GM23338 (cell line): Measurements from ENCODE around the gene UNC93B1. TPM values are rescaled to one million over a fixed set of nuclear protein-coding genes. Genes with fewer than 3 reads are reported as not detected.

Experiments used
- ATAC-seq: fragments of 200-7000 bp; cut with Tn5 transposase; 3 replicates; pipeline ENCODE4 v1.9.1; 2020
- DNase-seq: peaks from one replicate; pipeline ENCODE4 v3.0.0-alpha.2; 2015; ENCODE audit warnings: low spot score
- H2AFZ ChIP-seq: fragments of 200-600 bp; sonication (generic); 2 replicates; pipeline ENCODE4 v1.8.0; 2016; ENCODE audit warnings: antibody characterized with exemption, mild to moderate bottlenecking, moderate library complexity
- H3F3A ChIP-seq: fragments of 200-600 bp; sonication (generic); replicated peaks from 2 replicates; pipeline ENCODE4 v1.8.0; 2017; ENCODE audit warnings: antibody characterized with exemption, mixed run types, low read depth
- H3K27ac ChIP-seq: fragments of 200-600 bp; sonication (generic); 2 replicates; pipeline ENCODE4 v1.6.1; 2016; ENCODE audit warnings: low read depth
- H3K27me3 ChIP-seq: fragments of 200-600 bp; sonication (generic); 2 replicates; pipeline ENCODE4 v1.8.0; 2016; ENCODE audit warnings: mild to moderate bottlenecking, mixed run types, moderate library complexity; ENCODE audit not compliant: insufficient read depth
- H3K36me3 ChIP-seq: fragments of 200-600 bp; sonication (generic); 2 replicates; pipeline ENCODE4 v1.8.0; 2016; ENCODE audit warnings: mild to moderate bottlenecking; ENCODE audit not compliant: insufficient read depth
- H3K4me1 ChIP-seq: fragments of 200-600 bp; sonication (generic); 2 replicates; pipeline ENCODE4 v1.8.0; 2016; ENCODE audit warnings: mild to moderate bottlenecking, moderate library complexity; ENCODE audit not compliant: insufficient read depth
- H3K4me2 ChIP-seq: fragments of 200-600 bp; sonication (generic); 2 replicates; pipeline ENCODE4 v1.7.1; 2017; ENCODE audit warnings: mixed run types
- H3K4me3 ChIP-seq: fragments of 200-600 bp; sonication (generic); 2 replicates; pipeline ENCODE4 v1.6.1; 2016; ENCODE audit warnings: mixed run types
- H3K79me2 ChIP-seq: fragments of 200-600 bp; sonication (generic); replicated peaks from 2 replicates; pipeline ENCODE4 v1.8.0; 2017; ENCODE audit warnings: mild to moderate bottlenecking; ENCODE audit not compliant: insufficient read depth
- H3K9me2 ChIP-seq: fragments of 200-600 bp; sonication (generic); 2 replicates; pipeline ENCODE4 v1.8.0; 2017; ENCODE audit not compliant: insufficient read depth
- H4K20me1 ChIP-seq: fragments of 200-600 bp; sonication (generic); replicated peaks from 2 replicates; pipeline ENCODE4 v1.8.0; 2017; ENCODE audit warnings: mild to moderate bottlenecking; ENCODE audit not compliant: insufficient read depth
- H3K27ac Mint-ChIP-seq: 2 replicates; pipeline ENCODE4 v1.8.0; 2020; ENCODE audit warnings: inconsistent platforms, mild to moderate bottlenecking, moderate library complexity, mixed read lengths
- H3K27me3 Mint-ChIP-seq: 3 replicates; pipeline ENCODE4 v1.8.0; 2022; ENCODE audit warnings: low read depth, mild to moderate bottlenecking, moderate library complexity, mixed read lengths, inconsistent platforms; ENCODE audit not compliant: insufficient read depth, poor library complexity
- H3K36me3 Mint-ChIP-seq: 3 replicates; pipeline ENCODE4 v1.8.0; 2021; ENCODE audit warnings: low read depth, mild to moderate bottlenecking, inconsistent platforms, moderate library complexity, mixed read lengths
- H3K4me1 Mint-ChIP-seq: 3 replicates; pipeline ENCODE4 v1.8.0; 2020; ENCODE audit warnings: mild to moderate bottlenecking, inconsistent platforms, mixed read lengths
- H3K4me3 Mint-ChIP-seq: 3 replicates; pipeline ENCODE4 v1.8.0; 2021; ENCODE audit warnings: moderate library complexity, mild to moderate bottlenecking, inconsistent platforms, mixed read lengths
- H3K9me3 Mint-ChIP-seq: 3 replicates; pipeline ENCODE4 v1.8.0; 2020; ENCODE audit warnings: moderate library complexity, mild to moderate bottlenecking, inconsistent platforms, mixed read lengths
- CREB1 ChIP-seq: fragments of 250-450 bp; sonication (Bioruptor Pico); IDR thresholded peaks from 2 replicates; pipeline ENCODE4 v1.5.0; 2020; ENCODE audit warnings: low read depth, mild to moderate bottlenecking, moderate library complexity
- CTCF ChIP-seq, 2 experiments: fragments of 200-600 bp in 1 of 2; sonication (generic) in 1 of 2; conservative IDR thresholded peaks; 2 replicates each; pipeline versions ENCODE4 v1.5.1 to v1.6.1; 2016 to 2017; ENCODE audit warnings: antibody characterized with exemption in 2 of 2, low read depth in 2 of 2, mild to moderate bottlenecking in 2 of 2, moderate library complexity in 1 of 2
- EZH2 ChIP-seq: fragments of 200-600 bp; sonication (generic); IDR thresholded peaks from one replicate; pipeline ENCODE4 v1.8.0; 2017; ENCODE audit warnings: antibody characterized with exemption, mild to moderate bottlenecking, low read depth; ENCODE audit not compliant: unreplicated experiment
- EZH2phosphoT487 ChIP-seq: fragments of 200-600 bp; sonication (generic); IDR thresholded peaks from one replicate; pipeline ENCODE4 v1.8.1; 2018; ENCODE audit warnings: antibody characterized with exemption; ENCODE audit not compliant: unreplicated experiment
- JUNB ChIP-seq: IDR thresholded peaks from one replicate; pipeline ENCODE4 v1.6.1; 2016; ENCODE audit warnings: antibody characterized with exemption; ENCODE audit not compliant: unreplicated experiment
- NANOG ChIP-seq: IDR thresholded peaks from 2 replicates; pipeline ENCODE4 v1.6.1; 2016; ENCODE audit warnings: antibody characterized with exemption, borderline replicate concordance
- REST ChIP-seq: IDR thresholded peaks from one replicate; pipeline ENCODE4 v1.6.1; 2018; ENCODE audit warnings: antibody characterized with exemption; ENCODE audit not compliant: unreplicated experiment
- STAT1 ChIP-seq: IDR thresholded peaks from one replicate; pipeline ENCODE4 v1.6.1; 2016; ENCODE audit warnings: antibody characterized with exemption; ENCODE audit not compliant: unreplicated experiment
- ZNF114 ChIP-seq: fragments of 250-450 bp; sonication (Bioruptor Pico); IDR thresholded peaks from 2 replicates; pipeline ENCODE4 v1.5.0; 2020; ENCODE audit warnings: mild to moderate bottlenecking, moderate library complexity
- ZNF331 ChIP-seq: fragments of 250-450 bp; sonication (Bioruptor Pico); IDR thresholded peaks from 2 replicates; pipeline ENCODE4 v1.5.0; 2020; ENCODE audit warnings: low read depth, mild to moderate bottlenecking, moderate library complexity
- polyA plus RNA-seq: library from polyadenylated mRNA; unstranded; fragments of >200 nt; fragmentation: Nextera tagmentation; extraction: Ambion mirVana; gene quantifications from 2 replicates; pipeline ENCODE4 v1.2.1, GENCODE V29; 2016
- total RNA-seq: library from RNA; depleted of rRNA; stranded (reverse); fragments of >200 nt; shearing (Covaris generic); gene quantifications from 2 replicates; pipeline ENCODE4 v1.2.3, GENCODE V29; 2014
- TF ChIP-seq, protein P1 (sequence below): fragments of 250-450 bp; sonication (Bioruptor Pico); IDR thresholded peaks from 2 replicates; pipeline ENCODE4 v1.5.0; 2020; ENCODE audit warnings: mild to moderate bottlenecking, moderate library complexity

The UNC93B1 gene
- total and polyA plus RNA-seq, 2 experiments from 2014 or later = 16.2 to 34.4 TPM

DNA sequence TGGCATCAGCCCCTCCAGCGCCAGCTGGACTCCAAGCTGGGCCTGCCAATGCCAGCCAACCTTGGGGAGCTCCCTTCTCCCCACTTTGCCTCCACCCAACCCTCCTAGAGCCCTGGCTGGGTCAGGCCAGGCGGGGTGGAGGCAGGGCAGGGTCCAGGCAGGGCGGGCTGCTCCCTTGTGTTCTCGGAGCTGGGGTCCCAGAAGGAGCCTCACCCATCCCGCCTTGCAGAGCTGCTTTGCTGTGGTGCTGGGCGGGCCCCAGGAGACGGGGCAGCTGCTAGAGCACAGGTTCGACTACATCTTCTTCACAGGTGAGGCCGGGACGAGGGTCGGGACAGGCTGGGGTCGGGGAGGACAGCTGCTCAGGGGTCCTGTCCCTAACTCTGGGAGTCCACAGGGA, 15.6 kb upstream of the UNC93B1 start:
- H3K27ac Mint-ChIP-seq = no peak overlapping the region
- H3K27me3 Mint-ChIP-seq = peaks cover 14% of the 10 kb centered on the region
- no peak overlapping the region for H3K4me3 Mint-ChIP-seq
- DNase-seq (no peak), ATAC-seq (no peak)
- H3K4me1 Mint-ChIP-seq = peaks cover 11% of the 10 kb centered on the region
- H3K79me2 ChIP-seq = no peaks in the 10 kb centered on the region
- H3K36me3 ChIP-seq = no peaks in the 10 kb centered on the region
- H3K27ac ChIP-seq = no peak overlapping the region
- H3K4me2 ChIP-seq = no peak overlapping the region
- no peaks in the 10 kb centered on the region for H3K9me3 Mint-ChIP-seq
- H3K27me3 ChIP-seq = no peaks in the 10 kb centered on the region
- H2AFZ ChIP-seq = no peak overlapping the region
- no peaks in the 10 kb centered on the region for H3K9me2 ChIP-seq
- H4K20me1 ChIP-seq = no peaks in the 10 kb centered on the region
- no peak overlapping the region for H3K4me3 ChIP-seq
- no peaks in the 10 kb centered on the region for H3F3A ChIP-seq
- TF ChIP-seq NANOG (no peak), ZNF114 (CRISPR knock-in tag) (no peak)
- no peaks in the 10 kb centered on the region for H3K4me1 ChIP-seq
- H3K36me3 Mint-ChIP-seq = no peaks in the 10 kb centered on the region

DNA sequence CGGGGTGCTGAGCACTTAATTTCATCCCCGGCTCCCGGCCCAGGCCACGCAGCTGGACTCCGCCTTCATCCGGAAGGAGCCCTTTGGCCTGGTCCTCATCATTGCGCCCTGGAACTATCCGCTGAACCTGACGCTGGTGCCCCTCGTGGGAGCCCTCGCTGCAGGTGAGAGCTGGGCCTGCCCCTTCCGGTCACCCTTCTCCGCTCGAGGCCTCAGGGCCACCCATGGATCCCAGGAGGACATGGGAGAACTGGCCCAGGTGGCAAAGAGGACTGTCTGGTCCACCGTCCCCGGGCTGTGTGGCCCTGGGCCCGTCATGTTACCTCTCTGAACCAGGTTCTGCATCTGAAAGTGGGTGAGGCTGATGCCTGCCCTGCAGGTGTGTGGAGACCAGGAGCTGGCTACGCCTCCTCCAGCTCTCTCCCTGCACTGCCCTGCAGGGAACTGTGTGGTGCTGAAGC, 14.9 kb upstream of the UNC93B1 start:
- H3K4me1 ChIP-seq = no peaks in the 10 kb centered on the region
- H3K27ac ChIP-seq = no peak overlapping the region
- no peak overlapping the region for H2AFZ ChIP-seq
- ATAC-seq = no peak
- H3K4me2 ChIP-seq = no peak overlapping the region
- Mint-ChIP-seq H3K27me3 (peaks cover 14% of the 10 kb centered on the region), H3K27ac (no peak overlapping the region), H3K9me3 (no peaks in the 10 kb centered on the region), H3K4me1 (peaks cover 11% of the 10 kb centered on the region), H3K36me3 (no peaks in the 10 kb centered on the region), H3K4me3 (no peak overlapping the region)
- H4K20me1 ChIP-seq = no peaks in the 10 kb centered on the region
- H3K9me2 ChIP-seq = no peaks in the 10 kb centered on the region
- no peaks in the 10 kb centered on the region for H3K36me3 ChIP-seq
- no peaks in the 10 kb centered on the region for H3F3A ChIP-seq
- no peaks in the 10 kb centered on the region for H3K27me3 ChIP-seq
- no peak overlapping the region for H3K4me3 ChIP-seq
- no peak for DNase-seq
- H3K79me2 ChIP-seq = no peaks in the 10 kb centered on the region
- TF ChIP-seq EZH2 (no peak), REST (no peak), ZNF114 (CRISPR knock-in tag) (no peak), ZNF331 (CRISPR knock-in tag) (no peak), NANOG (no peak), EZH2phosphoT487 (no peak), JUNB (no peak), STAT1 (no peak), CTCF (conservative IDR thresholded peaks at IDR 0.05; ENCODE audit: low read depth in 2 of 2) (no peak), CREB1 (CRISPR knock-in tag) (no peak)
- TF ChIP-seq, protein P1, sequence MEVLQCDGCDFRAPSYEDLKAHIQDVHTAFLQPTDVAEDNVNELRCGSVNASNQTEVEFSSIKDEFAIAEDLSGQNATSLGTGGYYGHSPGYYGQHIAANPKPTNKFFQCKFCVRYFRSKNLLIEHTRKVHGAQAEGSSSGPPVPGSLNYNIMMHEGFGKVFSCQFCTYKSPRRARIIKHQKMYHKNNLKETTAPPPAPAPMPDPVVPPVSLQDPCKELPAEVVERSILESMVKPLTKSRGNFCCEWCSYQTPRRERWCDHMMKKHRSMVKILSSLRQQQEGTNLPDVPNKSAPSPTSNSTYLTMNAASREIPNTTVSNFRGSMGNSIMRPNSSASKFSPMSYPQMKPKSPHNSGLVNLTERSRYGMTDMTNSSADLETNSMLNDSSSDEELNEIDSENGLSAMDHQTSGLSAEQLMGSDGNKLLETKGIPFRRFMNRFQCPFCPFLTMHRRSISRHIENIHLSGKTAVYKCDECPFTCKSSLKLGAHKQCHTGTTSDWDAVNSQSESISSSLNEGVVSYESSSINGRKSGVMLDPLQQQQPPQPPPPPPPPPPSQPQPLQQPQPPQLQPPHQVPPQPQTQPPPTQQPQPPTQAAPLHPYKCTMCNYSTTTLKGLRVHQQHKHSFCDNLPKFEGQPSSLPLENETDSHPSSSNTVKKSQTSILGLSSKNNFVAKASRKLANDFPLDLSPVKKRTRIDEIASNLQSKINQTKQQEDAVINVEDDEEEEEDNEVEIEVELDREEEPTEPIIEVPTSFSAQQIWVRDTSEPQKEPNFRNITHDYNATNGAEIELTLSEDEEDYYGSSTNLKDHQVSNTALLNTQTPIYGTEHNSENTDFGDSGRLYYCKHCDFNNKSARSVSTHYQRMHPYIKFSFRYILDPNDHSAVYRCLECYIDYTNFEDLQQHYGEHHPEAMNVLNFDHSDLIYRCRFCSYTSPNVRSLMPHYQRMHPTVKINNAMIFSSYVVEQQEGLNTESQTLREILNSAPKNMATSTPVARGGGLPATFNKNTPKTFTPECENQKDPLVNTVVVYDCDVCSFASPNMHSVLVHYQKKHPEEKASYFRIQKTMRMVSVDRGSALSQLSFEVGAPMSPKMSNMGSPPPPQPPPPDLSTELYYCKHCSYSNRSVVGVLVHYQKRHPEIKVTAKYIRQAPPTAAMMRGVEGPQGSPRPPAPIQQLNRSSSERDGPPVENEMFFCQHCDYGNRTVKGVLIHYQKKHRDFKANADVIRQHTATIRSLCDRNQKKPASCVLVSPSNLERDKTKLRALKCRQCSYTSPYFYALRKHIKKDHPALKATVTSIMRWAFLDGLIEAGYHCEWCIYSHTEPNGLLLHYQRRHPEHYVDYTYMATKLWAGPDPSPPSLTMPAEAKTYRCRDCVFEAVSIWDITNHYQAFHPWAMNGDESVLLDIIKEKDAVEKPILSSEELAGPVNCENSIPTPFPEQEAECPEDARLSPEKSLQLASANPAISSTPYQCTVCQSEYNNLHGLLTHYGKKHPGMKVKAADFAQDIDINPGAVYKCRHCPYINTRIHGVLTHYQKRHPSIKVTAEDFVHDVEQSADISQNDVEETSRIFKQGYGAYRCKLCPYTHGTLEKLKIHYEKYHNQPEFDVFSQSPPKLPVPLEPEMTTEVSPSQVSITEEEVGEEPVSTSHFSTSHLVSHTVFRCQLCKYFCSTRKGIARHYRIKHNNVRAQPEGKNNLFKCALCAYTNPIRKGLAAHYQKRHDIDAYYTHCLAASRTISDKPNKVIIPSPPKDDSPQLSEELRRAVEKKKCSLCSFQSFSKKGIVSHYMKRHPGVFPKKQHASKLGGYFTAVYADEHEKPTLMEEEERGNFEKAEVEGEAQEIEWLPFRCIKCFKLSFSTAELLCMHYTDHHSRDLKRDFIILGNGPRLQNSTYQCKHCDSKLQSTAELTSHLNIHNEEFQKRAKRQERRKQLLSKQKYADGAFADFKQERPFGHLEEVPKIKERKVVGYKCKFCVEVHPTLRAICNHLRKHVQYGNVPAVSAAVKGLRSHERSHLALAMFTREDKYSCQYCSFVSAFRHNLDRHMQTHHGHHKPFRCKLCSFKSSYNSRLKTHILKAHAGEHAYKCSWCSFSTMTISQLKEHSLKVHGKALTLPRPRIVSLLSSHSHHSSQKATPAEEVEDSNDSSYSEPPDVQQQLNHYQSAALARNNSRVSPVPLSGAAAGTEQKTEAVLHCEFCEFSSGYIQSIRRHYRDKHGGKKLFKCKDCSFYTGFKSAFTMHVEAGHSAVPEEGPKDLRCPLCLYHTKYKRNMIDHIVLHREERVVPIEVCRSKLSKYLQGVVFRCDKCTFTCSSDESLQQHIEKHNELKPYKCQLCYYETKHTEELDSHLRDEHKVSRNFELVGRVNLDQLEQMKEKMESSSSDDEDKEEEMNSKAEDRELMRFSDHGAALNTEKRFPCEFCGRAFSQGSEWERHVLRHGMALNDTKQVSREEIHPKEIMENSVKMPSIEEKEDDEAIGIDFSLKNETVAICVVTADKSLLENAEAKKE = no peak
